ENCODE measurements around the gene RBM33. TPM values are rescaled to one million over a fixed set of nuclear protein-coding genes. Genes with fewer than 3 reads are reported as not detected.

RBM33 gene
- polyA plus RNA-seq, 3 donors = 15.0 to 27.7 (median 22.2) TPM

DNA sequence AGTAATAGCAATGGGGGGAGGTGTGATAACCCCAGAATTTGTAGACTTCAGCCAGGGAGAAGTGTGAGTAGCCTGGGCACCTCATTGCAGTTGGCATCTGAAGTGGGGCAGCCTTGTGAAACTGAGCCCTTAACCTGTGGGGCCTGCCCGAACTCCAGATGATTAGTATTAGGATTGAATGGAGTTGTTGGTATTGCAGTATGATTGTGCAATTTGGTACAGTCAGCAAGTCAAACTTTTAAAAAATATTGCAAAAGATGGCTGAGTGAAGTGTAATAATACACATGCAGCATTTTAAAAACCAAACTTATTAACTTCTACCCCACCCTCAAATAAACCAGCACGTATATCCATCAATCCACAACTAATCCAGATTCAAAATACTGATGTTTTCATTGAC is 9.3 kb downstream of the RBM33 start:
- intact Hi-C loops (cut with micrococcal nuclease) = loop anchor here in 1 of 2 donors (5.0 kb wide), 1 partner anchor 1298 kb away; no protein-coding TSS in a partner anchor

DNA sequence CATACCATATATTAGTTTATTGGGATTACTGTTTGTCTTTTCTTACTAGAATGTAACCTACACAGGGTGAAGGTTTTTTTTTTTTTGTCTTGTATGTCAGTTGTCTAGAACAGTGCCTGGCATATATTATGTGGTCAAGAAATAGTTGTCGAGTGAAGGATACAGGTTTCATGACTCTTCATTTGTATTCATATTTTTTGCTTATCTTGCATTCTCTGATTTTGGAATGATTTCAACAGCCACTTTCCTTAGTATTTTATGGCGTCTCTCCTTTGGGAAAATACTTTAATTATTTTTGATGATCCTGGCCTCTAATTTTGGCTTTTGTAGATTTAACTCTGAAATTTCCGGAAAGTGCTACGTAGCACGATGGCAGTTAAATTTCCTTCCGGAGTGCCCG is 12.4 kb downstream of the RBM33 start:
- intact Hi-C loops (cut with micrococcal nuclease) = no loop called here
- peaks cover 14 to 33% of the 10 kb centered on the region in 2 donors for H3K4me1 ChIP-seq (ENCODE audit: control insufficient read depth in 1 of 2, insufficient read depth in 2 of 2, low read length in 2 of 2)
- peaks cover 100% of the 10 kb centered on the region for H3K79me2 ChIP-seq (ENCODE audit: insufficient read depth, low read length)
- H3K36me3 Mint-ChIP-seq = peaks cover 2 to 3% of the 10 kb centered on the region in 2 donors
- no peak overlapping the region for H3K4me2 ChIP-seq (replicated peaks; ENCODE audit: extremely low read depth, low read length, poor library complexity, severe bottlenecking)
- H3K9ac ChIP-seq (ENCODE audit: insufficient read depth, low read length, poor library complexity, severe bottlenecking) = no peak overlapping the region
- 85% methylated on average over 3 of the region's 7 CpGs for WGBS (ENCODE audit: insufficient coverage)
- H4K20me1 ChIP-seq (ENCODE audit: insufficient read depth, low read length) = peaks cover 100% of the 10 kb centered on the region
- no peaks in the 10 kb centered on the region for H3K36me3 ChIP-seq (replicated peaks in 1 of 2; ENCODE audit: control insufficient read depth in 1 of 2, insufficient read depth in 2 of 2, low read length in 2 of 2)
- H3K27ac Mint-ChIP-seq = peak overlapping the region in 1 of 7 donors; percentile 57
- TF ChIP-seq, protein P1, sequence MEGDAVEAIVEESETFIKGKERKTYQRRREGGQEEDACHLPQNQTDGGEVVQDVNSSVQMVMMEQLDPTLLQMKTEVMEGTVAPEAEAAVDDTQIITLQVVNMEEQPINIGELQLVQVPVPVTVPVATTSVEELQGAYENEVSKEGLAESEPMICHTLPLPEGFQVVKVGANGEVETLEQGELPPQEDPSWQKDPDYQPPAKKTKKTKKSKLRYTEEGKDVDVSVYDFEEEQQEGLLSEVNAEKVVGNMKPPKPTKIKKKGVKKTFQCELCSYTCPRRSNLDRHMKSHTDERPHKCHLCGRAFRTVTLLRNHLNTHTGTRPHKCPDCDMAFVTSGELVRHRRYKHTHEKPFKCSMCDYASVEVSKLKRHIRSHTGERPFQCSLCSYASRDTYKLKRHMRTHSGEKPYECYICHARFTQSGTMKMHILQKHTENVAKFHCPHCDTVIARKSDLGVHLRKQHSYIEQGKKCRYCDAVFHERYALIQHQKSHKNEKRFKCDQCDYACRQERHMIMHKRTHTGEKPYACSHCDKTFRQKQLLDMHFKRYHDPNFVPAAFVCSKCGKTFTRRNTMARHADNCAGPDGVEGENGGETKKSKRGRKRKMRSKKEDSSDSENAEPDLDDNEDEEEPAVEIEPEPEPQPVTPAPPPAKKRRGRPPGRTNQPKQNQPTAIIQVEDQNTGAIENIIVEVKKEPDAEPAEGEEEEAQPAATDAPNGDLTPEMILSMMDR (IDR thresholded peaks at IDR 0.05) = no peak
- H3K4me1 Mint-ChIP-seq = peaks cover 48% of the 10 kb centered on the region
- H3K27ac ChIP-seq (ENCODE audit: low read depth in 1 of 2, low read length in 2 of 2) = no peak overlapping the region
- H3K27me3 Mint-ChIP-seq (ENCODE audit: low read depth in 3 of 3) = no peaks in the 10 kb centered on the region
- no peak overlapping the region for H2AFZ ChIP-seq (ENCODE audit: insufficient read depth, low read depth, low read length, poor library complexity, severe bottlenecking)
- H3K9me3 Mint-ChIP-seq = no peaks in the 10 kb centered on the region
- H3K27me3 ChIP-seq (ENCODE audit: control insufficient read depth in 2 of 2, insufficient read depth in 2 of 2, low read length in 2 of 2) = no peaks in the 10 kb centered on the region
- H3K4me3 ChIP-seq (replicated peaks in 1 of 3; ENCODE audit: low read depth in 2 of 3, low read length in 3 of 3) = no peak overlapping the region
- no peak for DNase-seq
- no peaks in the 10 kb centered on the region for H3K9me3 ChIP-seq (replicated peaks in 1 of 2; ENCODE audit: control insufficient read depth in 1 of 2, insufficient read depth in 1 of 2, low read length in 2 of 2)
- H3K4me3 Mint-ChIP-seq = no peak overlapping the region

More for the DNA sequence above, 9.3 kb downstream of the RBM33 start:
- Mint-ChIP-seq H3K4me1 (peaks cover 45% of the 10 kb centered on the region), H3K36me3 (peaks cover 8 to 13% of the 10 kb centered on the region in 2 donors), H3K27ac (peak overlapping the region; percentile 76 to 94 (median 89)), H3K9me3 (peaks cover 1 to 7% (median 4%) of the 10 kb centered on the region in 7 donors), H3K4me3 (peak overlapping the region in 1 of 2 donors; percentile 50), H3K27me3 (ENCODE audit: low read depth in 3 of 3) (no peaks in the 10 kb centered on the region)
- Histone ChIP-seq H3K9ac (ENCODE audit: insufficient read depth, low read length, poor library complexity, severe bottlenecking) (no peak overlapping the region), H4K20me1 (ENCODE audit: insufficient read depth, low read length) (peaks cover 100% of the 10 kb centered on the region), H3K4me1 (ENCODE audit: control insufficient read depth in 1 of 2, insufficient read depth in 2 of 2, low read length in 2 of 2) (peaks cover 14 to 21% of the 10 kb centered on the region in 2 donors), H3K79me2 (ENCODE audit: insufficient read depth, low read length) (peaks cover 100% of the 10 kb centered on the region), H3K4me3 (replicated peaks in 1 of 3; ENCODE audit: low read depth in 2 of 3, low read length in 3 of 3) (no peak overlapping the region), H3K27me3 (ENCODE audit: control insufficient read depth in 2 of 2, insufficient read depth in 2 of 2, low read length in 2 of 2) (no peaks in the 10 kb centered on the region), H2AFZ (ENCODE audit: insufficient read depth, low read depth, low read length, poor library complexity, severe bottlenecking) (no peak overlapping the region), H3K36me3 (replicated peaks in 1 of 2; ENCODE audit: control insufficient read depth in 1 of 2, insufficient read depth in 2 of 2, low read length in 2 of 2) (peaks cover 2 to 4% of the 10 kb centered on the region in 2 donors), H3K4me2 (replicated peaks; ENCODE audit: extremely low read depth, low read length, poor library complexity, severe bottlenecking) (peak overlapping the region; percentile 29), H3K9me3 (replicated peaks in 1 of 2; ENCODE audit: control insufficient read depth in 1 of 2, insufficient read depth in 1 of 2, low read length in 2 of 2) (peaks cover 0 to 4% of the 10 kb centered on the region in 2 donors), H3K27ac (ENCODE audit: low read depth in 1 of 2, low read length in 2 of 2) (peak overlapping the region; percentile 34 to 63)
- TF ChIP-seq, protein P1 (IDR thresholded peaks at IDR 0.05) = no peak
- DNase-seq = peak; percentile 32 to 77 (median 65)
- WGBS (ENCODE audit: insufficient coverage) = 8% methylated on average over 2 of the region's 2 CpGs
